PFSK-1 (cell line): Measurements from ENCODE around the gene ROBO4.

Experiments used
- FOXP2 ChIP-seq: optimal IDR thresholded peaks from 2 replicates; pipeline ENCODE3; 2011; ENCODE audit warnings: borderline replicate concordance, control low read depth, inconsistent platforms; ENCODE audit not compliant: insufficient read depth; ENCODE audit errors: extremely low read length, extremely low read depth
- POLR2AphosphoS5 ChIP-seq: IDR thresholded peaks from 2 replicates; pipeline ENCODE4 v1.6.1; 2012; ENCODE audit warnings: low read depth, mild to moderate bottlenecking, control low read depth, low read length, moderate library complexity
- SIN3A ChIP-seq: IDR thresholded peaks from 2 replicates; pipeline ENCODE4 v1.6.1; 2012; ENCODE audit warnings: mild to moderate bottlenecking, low read length, moderate library complexity, borderline replicate concordance; ENCODE audit not compliant: insufficient read depth
- TAF1 ChIP-seq: IDR thresholded peaks from 2 replicates; pipeline ENCODE4 v1.6.1; 2012; ENCODE audit warnings: low read length, control low read depth, borderline replicate concordance; ENCODE audit not compliant: insufficient read depth
- TF ChIP-seq, protein P1 (sequence below), 2 experiments: IDR thresholded peaks; 2 replicates each; pipeline versions ENCODE4 v1.6.1 to v1.8.0; 2011 to 2012; ENCODE audit warnings: low read depth in 2 of 2, low read length in 2 of 2, control low read depth in 1 of 2, inconsistent platforms in 1 of 2, mild to moderate bottlenecking in 1 of 2, moderate library complexity in 1 of 2; ENCODE audit not compliant: insufficient read depth in 1 of 2

Gene ROBO4

DNA sequence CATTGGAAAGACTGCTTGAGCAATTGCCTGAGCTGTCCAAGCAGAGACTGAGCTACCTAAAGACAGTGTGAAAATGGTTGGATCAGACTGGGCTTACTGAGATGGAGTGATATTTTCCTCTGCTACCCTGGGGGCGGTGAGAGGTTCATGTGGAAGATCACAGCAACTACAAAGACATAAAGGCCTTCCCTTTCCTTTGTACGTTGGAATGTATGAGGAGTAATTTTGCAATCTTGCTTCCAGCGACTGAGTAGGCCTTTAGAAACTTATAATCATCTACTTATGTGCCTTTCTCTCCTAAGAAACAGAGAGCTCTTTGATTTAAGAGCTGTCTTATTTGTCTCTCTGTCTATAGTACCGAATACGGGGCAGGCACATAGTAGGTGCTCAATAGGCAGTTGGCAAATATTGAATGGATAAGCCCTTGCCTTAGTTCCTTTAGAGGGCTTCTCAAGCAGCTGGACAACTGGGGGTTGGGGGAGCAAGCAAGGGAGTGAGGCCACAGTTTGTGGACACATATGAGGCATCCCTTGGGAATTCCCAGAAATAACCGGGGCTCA is 40.6 kb upstream of the ROBO4 start:
- TF ChIP-seq FOXP2: no peak
- no peak for TF ChIP-seq POLR2AphosphoS5
- TF ChIP-seq, protein P1, sequence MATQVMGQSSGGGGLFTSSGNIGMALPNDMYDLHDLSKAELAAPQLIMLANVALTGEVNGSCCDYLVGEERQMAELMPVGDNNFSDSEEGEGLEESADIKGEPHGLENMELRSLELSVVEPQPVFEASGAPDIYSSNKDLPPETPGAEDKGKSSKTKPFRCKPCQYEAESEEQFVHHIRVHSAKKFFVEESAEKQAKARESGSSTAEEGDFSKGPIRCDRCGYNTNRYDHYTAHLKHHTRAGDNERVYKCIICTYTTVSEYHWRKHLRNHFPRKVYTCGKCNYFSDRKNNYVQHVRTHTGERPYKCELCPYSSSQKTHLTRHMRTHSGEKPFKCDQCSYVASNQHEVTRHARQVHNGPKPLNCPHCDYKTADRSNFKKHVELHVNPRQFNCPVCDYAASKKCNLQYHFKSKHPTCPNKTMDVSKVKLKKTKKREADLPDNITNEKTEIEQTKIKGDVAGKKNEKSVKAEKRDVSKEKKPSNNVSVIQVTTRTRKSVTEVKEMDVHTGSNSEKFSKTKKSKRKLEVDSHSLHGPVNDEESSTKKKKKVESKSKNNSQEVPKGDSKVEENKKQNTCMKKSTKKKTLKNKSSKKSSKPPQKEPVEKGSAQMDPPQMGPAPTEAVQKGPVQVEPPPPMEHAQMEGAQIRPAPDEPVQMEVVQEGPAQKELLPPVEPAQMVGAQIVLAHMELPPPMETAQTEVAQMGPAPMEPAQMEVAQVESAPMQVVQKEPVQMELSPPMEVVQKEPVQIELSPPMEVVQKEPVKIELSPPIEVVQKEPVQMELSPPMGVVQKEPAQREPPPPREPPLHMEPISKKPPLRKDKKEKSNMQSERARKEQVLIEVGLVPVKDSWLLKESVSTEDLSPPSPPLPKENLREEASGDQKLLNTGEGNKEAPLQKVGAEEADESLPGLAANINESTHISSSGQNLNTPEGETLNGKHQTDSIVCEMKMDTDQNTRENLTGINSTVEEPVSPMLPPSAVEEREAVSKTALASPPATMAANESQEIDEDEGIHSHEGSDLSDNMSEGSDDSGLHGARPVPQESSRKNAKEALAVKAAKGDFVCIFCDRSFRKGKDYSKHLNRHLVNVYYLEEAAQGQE (IDR thresholded peaks at IDR 0.05; ENCODE audit: insufficient read depth in 1 of 2, low read depth in 2 of 2, low read length in 2 of 2): no peak
- no peak for TF ChIP-seq SIN3A
- no peak for TF ChIP-seq TAF1

DNA sequence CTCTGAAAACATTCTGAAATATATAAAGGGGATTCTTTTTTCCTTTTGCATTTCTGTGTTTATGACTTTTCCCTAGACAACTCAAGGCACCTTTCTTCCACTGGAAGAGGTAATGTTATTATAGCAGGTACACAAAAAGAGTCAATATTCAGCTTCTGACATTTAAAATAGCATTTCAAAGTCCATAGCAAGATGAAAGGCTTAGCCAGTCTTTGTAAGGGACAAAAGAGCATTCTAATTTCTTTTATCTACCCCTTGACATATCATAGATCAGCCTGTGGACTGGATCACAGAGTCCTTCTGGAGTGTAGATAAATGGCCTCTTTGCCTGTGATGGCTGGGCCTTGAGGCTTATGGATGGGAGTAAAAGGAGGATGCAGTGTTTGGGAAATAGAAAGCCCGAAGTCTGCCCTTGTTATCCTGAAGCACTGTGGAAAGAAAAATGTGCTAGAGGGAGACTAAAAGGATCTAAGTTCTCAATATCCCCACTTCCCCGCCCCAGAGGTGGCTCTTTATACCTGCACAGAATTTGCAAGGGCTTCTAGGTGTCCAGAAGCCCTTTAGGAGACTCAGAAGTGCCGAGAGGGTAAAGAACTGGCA is 39.8 kb upstream of the ROBO4 start:
- no peak for TF ChIP-seq SIN3A
- TF ChIP-seq TAF1: no peak
- no peak for TF ChIP-seq FOXP2
- TF ChIP-seq POLR2AphosphoS5: no peak
- TF ChIP-seq, protein P1 (IDR thresholded peaks at IDR 0.05; ENCODE audit: insufficient read depth in 1 of 2, low read depth in 2 of 2, low read length in 2 of 2): no peak

DNA sequence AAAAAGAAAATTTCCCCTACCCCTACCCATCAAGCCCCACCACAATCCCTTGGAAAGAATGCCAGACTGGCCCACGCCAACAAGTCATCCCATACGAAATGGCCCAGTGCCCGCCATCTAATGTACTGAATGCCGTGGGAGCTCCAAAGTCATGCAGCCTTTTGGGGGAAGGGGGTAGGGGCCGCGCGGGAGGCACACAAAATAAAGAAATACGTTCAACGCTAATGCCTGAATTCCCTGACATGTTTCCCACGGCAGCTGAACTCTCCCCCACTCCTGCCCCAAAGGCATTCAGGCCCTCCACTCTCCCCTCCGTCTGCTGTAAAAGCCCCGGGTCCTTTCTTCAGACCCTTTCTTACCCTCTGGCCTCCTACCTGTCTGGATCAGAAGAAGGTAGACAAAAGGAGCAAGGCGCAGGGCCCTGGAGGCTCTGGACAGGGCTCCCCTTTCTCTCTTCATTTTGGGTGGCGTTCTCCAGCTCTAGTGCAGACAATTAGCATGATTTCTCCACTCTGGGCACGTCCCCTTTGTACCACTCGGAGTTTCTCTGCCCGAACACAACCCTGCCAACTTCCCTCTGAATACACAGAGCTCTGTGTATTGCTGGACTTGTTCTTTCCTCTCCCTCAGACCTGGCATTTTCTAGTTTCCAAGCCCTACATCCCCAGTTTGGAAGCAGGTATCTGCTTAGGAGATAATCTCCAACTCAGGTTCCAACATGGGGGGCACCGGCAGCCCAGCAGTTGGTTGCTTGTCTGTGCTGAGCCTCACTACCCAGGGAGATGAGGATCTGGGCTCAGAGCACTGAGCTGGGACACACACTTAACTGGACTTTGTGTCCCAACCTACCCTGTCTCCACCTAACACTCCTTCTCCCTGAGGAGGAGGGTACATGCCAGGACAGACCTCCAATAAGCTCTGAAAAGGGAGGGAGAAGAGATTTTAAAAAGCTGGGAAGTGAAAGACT is 38.2 kb upstream of the ROBO4 start, which contains the start of gene HEPACAM:
TSS of gene HEPACAM (minus strand) at position 500 of the 967 bp plus-strand sequence. CDS start at position 459, 41 bp downstream.
- TF ChIP-seq, protein P1 (IDR thresholded peaks at IDR 0.05; ENCODE audit: insufficient read depth in 1 of 2, low read depth in 2 of 2, low read length in 2 of 2): no peak
- no peak for TF ChIP-seq TAF1
- TF ChIP-seq SIN3A: no peak
- no peak for TF ChIP-seq FOXP2
- TF ChIP-seq POLR2AphosphoS5: no peak

DNA sequence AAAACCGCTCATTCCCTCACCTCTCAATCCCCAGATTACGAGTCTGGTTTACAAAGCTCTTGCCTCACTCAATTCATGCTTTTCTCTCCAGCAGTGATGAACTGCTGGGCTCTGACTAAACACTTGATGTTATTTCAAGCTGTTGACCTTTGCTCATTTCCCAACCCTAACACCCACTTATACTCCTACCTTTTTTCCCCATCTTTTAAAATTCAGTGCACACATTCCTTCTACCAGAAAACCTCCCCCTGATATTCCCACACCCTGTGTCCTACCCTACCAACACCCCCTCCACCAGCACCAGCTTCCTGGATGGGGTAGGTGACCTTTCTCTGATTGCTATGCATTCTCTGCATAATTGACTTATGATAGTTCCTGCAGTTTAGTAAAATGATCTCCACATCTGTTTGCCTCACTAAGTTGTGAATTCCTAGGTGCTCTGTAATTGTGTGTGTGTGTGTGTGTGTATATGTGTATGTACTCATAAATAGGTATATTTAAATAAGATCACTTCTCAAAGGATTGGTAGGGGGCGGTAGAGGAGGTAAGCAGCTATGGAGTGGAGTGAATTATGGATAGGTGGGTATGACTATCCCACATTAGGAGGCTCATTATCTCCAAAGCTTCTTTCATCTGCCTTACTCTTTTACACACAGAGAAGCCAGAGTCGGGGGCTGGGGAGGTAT is 37.3 kb upstream of the ROBO4 start:
- no peak for TF ChIP-seq POLR2AphosphoS5
- TF ChIP-seq FOXP2: no peak
- TF ChIP-seq SIN3A: no peak
- no peak for TF ChIP-seq TAF1
- TF ChIP-seq, protein P1 (IDR thresholded peaks at IDR 0.05; ENCODE audit: insufficient read depth in 1 of 2, low read depth in 2 of 2, low read length in 2 of 2): no peak
